SU-DHL-6 (cell line): ENCODE results near the gene SSC4D.

Experiments used
- EZH2phosphoT487 ChIP-seq: fragments of 200-600 bp; sonication (generic), shearing (Covaris generic); conservative IDR thresholded peaks from 2 replicates; pipeline ENCODE4 v1.6.1; 2018; ENCODE audit warnings: mild to moderate bottlenecking, antibody characterized with exemption, low read length, moderate library complexity, mixed read lengths
- TF ChIP-seq, protein P1 (sequence below): fragments of 200-600 bp; sonication (generic); IDR thresholded peaks from one replicate; pipeline ENCODE4 v1.5.1; 2017; ENCODE audit warnings: antibody characterized with exemption, mild to moderate bottlenecking, low read length, moderate library complexity; ENCODE audit not compliant: insufficient read depth, poor library complexity, severe bottlenecking

DNA sequence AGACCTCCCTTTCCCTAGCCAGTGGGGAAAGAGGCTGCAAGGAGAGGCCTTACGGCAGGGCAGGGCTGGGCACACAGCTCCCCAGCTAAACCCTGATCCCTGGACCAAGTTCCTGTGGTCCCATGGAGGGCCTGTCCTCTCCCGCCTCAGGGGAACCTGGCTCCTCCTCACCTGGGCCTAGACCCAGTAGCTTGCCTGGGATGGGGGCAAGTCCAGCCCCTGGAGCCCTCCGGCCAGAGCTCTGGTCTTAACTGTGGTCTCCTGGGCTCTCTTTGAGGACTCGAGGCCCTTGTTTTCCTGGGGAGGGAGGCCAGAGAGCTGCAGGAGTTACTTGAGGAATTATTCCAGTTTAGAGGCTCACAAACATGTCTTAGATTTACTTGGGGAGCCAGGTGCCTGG is 16.7 kb upstream of the SSC4D start:
- TF ChIP-seq, protein P1, sequence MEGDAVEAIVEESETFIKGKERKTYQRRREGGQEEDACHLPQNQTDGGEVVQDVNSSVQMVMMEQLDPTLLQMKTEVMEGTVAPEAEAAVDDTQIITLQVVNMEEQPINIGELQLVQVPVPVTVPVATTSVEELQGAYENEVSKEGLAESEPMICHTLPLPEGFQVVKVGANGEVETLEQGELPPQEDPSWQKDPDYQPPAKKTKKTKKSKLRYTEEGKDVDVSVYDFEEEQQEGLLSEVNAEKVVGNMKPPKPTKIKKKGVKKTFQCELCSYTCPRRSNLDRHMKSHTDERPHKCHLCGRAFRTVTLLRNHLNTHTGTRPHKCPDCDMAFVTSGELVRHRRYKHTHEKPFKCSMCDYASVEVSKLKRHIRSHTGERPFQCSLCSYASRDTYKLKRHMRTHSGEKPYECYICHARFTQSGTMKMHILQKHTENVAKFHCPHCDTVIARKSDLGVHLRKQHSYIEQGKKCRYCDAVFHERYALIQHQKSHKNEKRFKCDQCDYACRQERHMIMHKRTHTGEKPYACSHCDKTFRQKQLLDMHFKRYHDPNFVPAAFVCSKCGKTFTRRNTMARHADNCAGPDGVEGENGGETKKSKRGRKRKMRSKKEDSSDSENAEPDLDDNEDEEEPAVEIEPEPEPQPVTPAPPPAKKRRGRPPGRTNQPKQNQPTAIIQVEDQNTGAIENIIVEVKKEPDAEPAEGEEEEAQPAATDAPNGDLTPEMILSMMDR, result no peak
- no peak for TF ChIP-seq EZH2phosphoT487
